ENCODE measurements around the gene KRTAP2-3. TPM values are rescaled to one million over a fixed set of nuclear protein-coding genes. Genes with fewer than 3 reads are reported as not detected.
A peak's percentile ranks its signal among the peaks of the same experiment; 100 is the strongest.
"Not testable (repeated sequence)": the region's sequence is repeated elsewhere in the genome, so short reads cannot be mapped to it uniquely, and the experiment has no call there.

KRTAP2-3 gene
- total RNA-seq, 1 experiment from 2014 or later: 6.3 TPM

DNA sequence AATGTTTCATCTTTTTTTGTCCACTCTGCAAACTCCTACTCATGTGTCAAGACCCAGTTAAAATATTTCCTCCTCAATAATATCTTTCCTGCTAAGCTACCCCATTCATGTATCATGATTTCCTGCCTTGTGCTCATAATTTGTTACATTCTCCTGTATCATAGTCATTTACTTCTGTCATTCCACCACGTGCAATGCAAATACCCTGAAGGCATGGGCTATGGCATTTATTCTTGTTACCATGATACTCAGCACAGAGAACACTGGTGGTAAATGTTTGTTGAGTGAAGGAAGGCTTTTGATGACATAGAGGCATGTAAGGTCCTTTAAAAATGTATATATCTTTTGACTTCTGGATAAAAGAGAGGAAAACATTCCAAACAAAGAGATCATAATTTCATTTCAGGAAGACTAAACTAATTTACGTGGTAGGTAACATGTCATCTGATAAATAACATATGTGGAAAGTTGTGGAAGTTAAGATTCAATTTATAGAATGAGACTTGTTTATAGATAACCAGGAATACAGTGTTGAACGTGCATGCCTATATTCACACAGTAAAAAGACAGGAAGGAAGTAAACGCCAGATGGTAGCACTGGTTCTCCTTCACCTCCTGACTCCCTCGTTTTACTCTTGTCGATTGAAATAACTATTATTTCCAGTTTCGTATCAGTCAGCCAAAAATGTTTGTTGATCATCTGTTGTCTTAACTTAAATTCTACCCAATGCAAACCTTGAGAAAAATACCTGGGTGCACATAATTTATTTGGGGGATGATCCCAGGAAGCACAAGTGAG, 40.0 kb upstream of the KRTAP2-3 start:
- CTCF ChIA-PET; H3K9me3 ChIP-seq (ENCODE audit: control insufficient read depth in 1 of 2, insufficient read depth in 1 of 2, low read depth in 1 of 2, low read length in 2 of 2); H3K36me3 ChIP-seq (ENCODE audit: control insufficient read depth in 1 of 2, insufficient read depth in 2 of 2, low read length in 2 of 2); H3K9ac ChIP-seq (ENCODE audit: low read length); H4K20me1 ChIP-seq (ENCODE audit: insufficient read depth); H3K9me2 ChIP-seq (ENCODE audit: insufficient read depth); POLR2A ChIA-PET; BruUV-seq (replicated peaks); ATAC-seq; H3K79me2 ChIP-seq (ENCODE audit: insufficient read depth, low read length); DNase-seq (ENCODE audit: low read depth, low spot score); H3K27ac ChIP-seq (ENCODE audit: low read depth, low read length); RAD21 ChIA-PET (ENCODE audit: low non-redundant PET in 1 of 2, low total read pairs in 2 of 2, uncharacterized antibody in 2 of 2, unreplicated experiment in 2 of 2); H3K4me2 ChIP-seq (ENCODE audit: low read length); H3K27me3 ChIP-seq (ENCODE audit: insufficient read depth, low read length); intact Hi-C loops (cut with micrococcal nuclease); H2AFZ ChIP-seq (ENCODE audit: low read depth, low read length, poor library complexity, severe bottlenecking); H3K4me3 ChIP-seq (replicated peaks in 1 of 2; ENCODE audit: low read depth in 1 of 2, low read length in 2 of 2): not testable (repeated sequence)
- TF ChIP-seq, protein P1, sequence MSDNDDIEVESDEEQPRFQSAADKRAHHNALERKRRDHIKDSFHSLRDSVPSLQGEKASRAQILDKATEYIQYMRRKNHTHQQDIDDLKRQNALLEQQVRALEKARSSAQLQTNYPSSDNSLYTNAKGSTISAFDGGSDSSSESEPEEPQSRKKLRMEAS (IDR thresholded peaks at IDR 0.05): 0 out of 2 replicates have a peak, but pooled peaks have one; percentile 27
- peaks cover 9 to 39% of the 10 kb centered on the region in 2 experiments for H3K4me1 ChIP-seq (ENCODE audit: control insufficient read depth in 1 of 2, insufficient read depth in 2 of 2, low read length in 2 of 2)

DNA sequence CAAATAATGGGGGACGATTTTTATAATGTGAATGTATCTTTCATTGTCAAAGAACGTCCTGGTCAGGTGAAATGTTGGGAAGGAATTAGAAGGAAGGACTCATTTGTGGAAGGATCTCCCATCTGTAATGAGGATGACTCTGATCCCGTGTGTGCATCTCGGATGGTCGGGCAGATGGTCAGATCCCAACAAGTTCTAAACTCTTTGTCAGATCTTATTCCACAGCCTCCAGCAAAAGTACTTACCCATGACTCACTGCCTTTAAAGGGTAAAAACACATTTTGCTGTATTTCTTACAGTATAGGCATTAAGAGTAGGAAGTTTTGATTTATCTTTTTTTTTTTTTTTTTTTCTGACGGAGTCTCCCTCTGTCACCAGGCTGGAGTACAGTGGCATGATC, 38.6 kb upstream of the KRTAP2-3 start:
- peaks cover 0 to 4% of the 10 kb centered on the region in 2 experiments; a peak in 1 of 4 replicates for H3K36me3 ChIP-seq (ENCODE audit: control insufficient read depth in 1 of 2, insufficient read depth in 2 of 2, low read length in 2 of 2)
- no peak overlapping the region for H3K27ac ChIP-seq (ENCODE audit: low read depth, low read length)
- no peak overlapping the region for H3K9ac ChIP-seq (ENCODE audit: low read length)
- H3K4me3 ChIP-seq (replicated peaks in 1 of 2; ENCODE audit: low read depth in 1 of 2, low read length in 2 of 2): no peak overlapping the region
- intact Hi-C loops (cut with micrococcal nuclease): no loop called here
- POLR2A ChIA-PET: no interaction called here
- H3K4me1 ChIP-seq (ENCODE audit: control insufficient read depth in 1 of 2, insufficient read depth in 2 of 2, low read length in 2 of 2): peaks cover 0 to 27% of the 10 kb centered on the region in 2 experiments; a peak in 3 of 4 replicates
- H3K4me2 ChIP-seq (ENCODE audit: low read length): no peak overlapping the region
- ATAC-seq: no peak
- DNase-seq (ENCODE audit: low read depth, low spot score): no peak
- H3K27me3 ChIP-seq (ENCODE audit: insufficient read depth, low read length): no peaks in the 10 kb centered on the region
- BruUV-seq (replicated peaks): no TSS peak
- no peaks in the 10 kb centered on the region for H4K20me1 ChIP-seq (ENCODE audit: insufficient read depth)
- CTCF ChIA-PET: no interaction called here
- H3K9me2 ChIP-seq (ENCODE audit: insufficient read depth): no peaks in the 10 kb centered on the region
- RAD21 ChIA-PET (ENCODE audit: low non-redundant PET in 1 of 2, low total read pairs in 2 of 2, uncharacterized antibody in 2 of 2, unreplicated experiment in 2 of 2): interaction anchor here in 1 of 2 experiments (0.6 kb wide), 1 partner anchor 11 kb away, joined by 3 read pairs; no protein-coding TSS in a partner anchor
- H2AFZ ChIP-seq (ENCODE audit: low read depth, low read length, poor library complexity, severe bottlenecking): no peak overlapping the region
- peaks cover 0 to 5% of the 10 kb centered on the region in 2 experiments; a peak in 1 of 4 replicates for H3K9me3 ChIP-seq (ENCODE audit: control insufficient read depth in 1 of 2, insufficient read depth in 1 of 2, low read depth in 1 of 2, low read length in 2 of 2)
- no peaks in the 10 kb centered on the region for H3K79me2 ChIP-seq (ENCODE audit: insufficient read depth, low read length)
- TF ChIP-seq RAD21 (IDR thresholded peaks at IDR 0.05; ENCODE audit: low read depth): no peak
- TF ChIP-seq YY1 (IDR thresholded peaks at IDR 0.05; ENCODE audit: extremely low read depth, insufficient replicate concordance, low read depth, low read length): no peak
- no peak for TF ChIP-seq FOSL1 (IDR thresholded peaks at IDR 0.05; ENCODE audit: low read depth)
- TF ChIP-seq CBX3 (IDR thresholded peaks at IDR 0.05; ENCODE audit: low read depth): no peak
- no peak for TF ChIP-seq ZNF274 (IDR thresholded peaks at IDR 0.05; ENCODE audit: low read depth, low read length)
- TF ChIP-seq, protein P2, sequence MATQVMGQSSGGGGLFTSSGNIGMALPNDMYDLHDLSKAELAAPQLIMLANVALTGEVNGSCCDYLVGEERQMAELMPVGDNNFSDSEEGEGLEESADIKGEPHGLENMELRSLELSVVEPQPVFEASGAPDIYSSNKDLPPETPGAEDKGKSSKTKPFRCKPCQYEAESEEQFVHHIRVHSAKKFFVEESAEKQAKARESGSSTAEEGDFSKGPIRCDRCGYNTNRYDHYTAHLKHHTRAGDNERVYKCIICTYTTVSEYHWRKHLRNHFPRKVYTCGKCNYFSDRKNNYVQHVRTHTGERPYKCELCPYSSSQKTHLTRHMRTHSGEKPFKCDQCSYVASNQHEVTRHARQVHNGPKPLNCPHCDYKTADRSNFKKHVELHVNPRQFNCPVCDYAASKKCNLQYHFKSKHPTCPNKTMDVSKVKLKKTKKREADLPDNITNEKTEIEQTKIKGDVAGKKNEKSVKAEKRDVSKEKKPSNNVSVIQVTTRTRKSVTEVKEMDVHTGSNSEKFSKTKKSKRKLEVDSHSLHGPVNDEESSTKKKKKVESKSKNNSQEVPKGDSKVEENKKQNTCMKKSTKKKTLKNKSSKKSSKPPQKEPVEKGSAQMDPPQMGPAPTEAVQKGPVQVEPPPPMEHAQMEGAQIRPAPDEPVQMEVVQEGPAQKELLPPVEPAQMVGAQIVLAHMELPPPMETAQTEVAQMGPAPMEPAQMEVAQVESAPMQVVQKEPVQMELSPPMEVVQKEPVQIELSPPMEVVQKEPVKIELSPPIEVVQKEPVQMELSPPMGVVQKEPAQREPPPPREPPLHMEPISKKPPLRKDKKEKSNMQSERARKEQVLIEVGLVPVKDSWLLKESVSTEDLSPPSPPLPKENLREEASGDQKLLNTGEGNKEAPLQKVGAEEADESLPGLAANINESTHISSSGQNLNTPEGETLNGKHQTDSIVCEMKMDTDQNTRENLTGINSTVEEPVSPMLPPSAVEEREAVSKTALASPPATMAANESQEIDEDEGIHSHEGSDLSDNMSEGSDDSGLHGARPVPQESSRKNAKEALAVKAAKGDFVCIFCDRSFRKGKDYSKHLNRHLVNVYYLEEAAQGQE (IDR thresholded peaks at IDR 0.05; ENCODE audit: low read depth): no peak
- TF ChIP-seq, protein P3, sequence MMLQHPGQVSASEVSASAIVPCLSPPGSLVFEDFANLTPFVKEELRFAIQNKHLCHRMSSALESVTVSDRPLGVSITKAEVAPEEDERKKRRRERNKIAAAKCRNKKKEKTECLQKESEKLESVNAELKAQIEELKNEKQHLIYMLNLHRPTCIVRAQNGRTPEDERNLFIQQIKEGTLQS (IDR thresholded peaks at IDR 0.05): no peak
- TF ChIP-seq SRF (IDR thresholded peaks at IDR 0.05; ENCODE audit: low read depth): no peak
- no peak for TF ChIP-seq SP1 (IDR thresholded peaks at IDR 0.05; ENCODE audit: low read depth)
- TF ChIP-seq, protein P1 (IDR thresholded peaks at IDR 0.05): no peak
- TF ChIP-seq ELF1 (IDR thresholded peaks at IDR 0.05; ENCODE audit: borderline replicate concordance, low read depth): no peak
- TF ChIP-seq, protein P4, sequence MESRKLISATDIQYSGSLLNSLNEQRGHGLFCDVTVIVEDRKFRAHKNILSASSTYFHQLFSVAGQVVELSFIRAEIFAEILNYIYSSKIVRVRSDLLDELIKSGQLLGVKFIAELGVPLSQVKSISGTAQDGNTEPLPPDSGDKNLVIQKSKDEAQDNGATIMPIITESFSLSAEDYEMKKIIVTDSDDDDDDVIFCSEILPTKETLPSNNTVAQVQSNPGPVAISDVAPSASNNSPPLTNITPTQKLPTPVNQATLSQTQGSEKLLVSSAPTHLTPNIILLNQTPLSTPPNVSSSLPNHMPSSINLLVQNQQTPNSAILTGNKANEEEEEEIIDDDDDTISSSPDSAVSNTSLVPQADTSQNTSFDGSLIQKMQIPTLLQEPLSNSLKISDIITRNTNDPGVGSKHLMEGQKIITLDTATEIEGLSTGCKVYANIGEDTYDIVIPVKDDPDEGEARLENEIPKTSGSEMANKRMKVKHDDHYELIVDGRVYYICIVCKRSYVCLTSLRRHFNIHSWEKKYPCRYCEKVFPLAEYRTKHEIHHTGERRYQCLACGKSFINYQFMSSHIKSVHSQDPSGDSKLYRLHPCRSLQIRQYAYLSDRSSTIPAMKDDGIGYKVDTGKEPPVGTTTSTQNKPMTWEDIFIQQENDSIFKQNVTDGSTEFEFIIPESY (IDR thresholded peaks at IDR 0.05; ENCODE audit: extremely low read depth, insufficient replicate concordance, low read length): no peak
- TF ChIP-seq SIN3A (IDR thresholded peaks at IDR 0.05; ENCODE audit: low read depth): no peak

All from HCT116 (cell line).